Measurements from ENCODE around the gene TACR1. TPM values are rescaled to one million over a fixed set of nuclear protein-coding genes. Genes with fewer than 3 reads are reported as not detected.

TACR1 gene
- total and polyA plus RNA-seq, 7 experiments from 2014 or later = 0.24 TPM; not detected in 6

DNA sequence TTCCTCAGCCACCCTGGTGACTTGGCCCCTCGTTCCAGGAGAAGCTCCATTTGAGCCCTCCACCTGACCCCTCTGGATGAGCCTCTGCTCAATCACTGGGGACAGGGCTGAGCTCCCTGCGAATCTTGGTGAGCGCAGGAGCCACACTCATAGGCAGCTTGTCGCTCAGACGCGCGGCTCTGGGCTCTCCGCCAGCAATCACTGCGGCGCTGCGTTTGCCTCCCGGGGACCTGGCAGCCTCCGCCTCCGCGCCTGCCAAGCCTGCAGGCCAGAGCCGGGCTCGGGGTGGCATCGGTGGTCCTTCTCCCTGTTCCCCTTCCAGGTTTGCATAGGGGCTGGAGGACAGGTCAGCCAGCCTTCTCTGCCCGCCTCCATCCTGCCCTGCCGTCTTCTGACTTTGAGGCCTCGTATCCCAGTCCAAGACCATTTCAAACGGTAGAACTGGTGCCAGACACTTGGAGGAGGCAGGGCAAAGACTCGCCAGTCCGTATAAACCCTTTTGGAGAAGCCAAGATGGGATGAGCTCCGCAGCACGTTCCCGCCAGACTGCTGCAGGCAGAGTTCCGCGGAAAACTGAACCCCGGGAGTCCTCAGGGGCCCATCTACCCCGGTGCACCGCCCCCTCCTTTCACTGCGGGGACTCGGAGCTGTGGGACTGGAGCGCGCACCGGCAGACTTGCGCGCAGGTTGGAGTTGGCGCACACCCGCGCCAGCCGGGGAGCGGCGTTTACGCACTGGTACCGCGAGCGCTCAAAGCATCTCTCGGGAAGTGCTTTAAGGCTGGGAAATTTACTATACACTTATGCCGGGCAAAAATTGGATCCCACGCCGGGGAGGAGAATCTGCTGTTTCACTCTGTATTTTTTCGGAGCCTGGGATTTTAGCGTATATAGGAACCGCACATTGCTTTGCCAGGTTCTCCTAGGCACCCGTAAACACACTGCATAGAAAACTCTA, 1.1 kb upstream of the TACR1 start:
- DNase-seq (peak in 3 of 9 donors; percentile 5 to 24 (median 9)), ATAC-seq (peak; percentile 29)
- H3K36me3 ChIP-seq (ENCODE audit: control insufficient read depth in 2 of 3, insufficient read depth in 3 of 3, low read length in 3 of 3) = no peaks in the 10 kb centered on the region
- Mint-ChIP-seq H3K36me3 (no peaks in the 10 kb centered on the region), H3K4me1 (peaks cover 0 to 25% (median 7%) of the 10 kb centered on the region in 7 donors), H3K9me3 (peaks cover 0 to 19% (median 5%) of the 10 kb centered on the region in 11 donors), H3K27ac (no peak overlapping the region), H3K27me3 (peaks cover 70 to 78% (median 74%) of the 10 kb centered on the region in 5 donors), H3K4me3 (peak overlapping the region in 9 of 10 donors; percentile 26 to 91 (median 77))
- peaks cover 0 to 7% of the 10 kb centered on the region in 2 donors for H3K27me3 ChIP-seq (ENCODE audit: control insufficient read depth in 2 of 2, insufficient read depth in 2 of 2, low read length in 2 of 2)
- no peaks in the 10 kb centered on the region for H3K9me3 ChIP-seq (ENCODE audit: control insufficient read depth in 2 of 3, low read length in 3 of 3)
- POLR2A ChIA-PET = no interaction called here
- no peak overlapping the region for H3K4me3 ChIP-seq (ENCODE audit: low read length)
- H3K4me1 ChIP-seq (ENCODE audit: control insufficient read depth in 2 of 2, insufficient read depth in 2 of 2, low read length in 2 of 2) = peaks cover 0 to 10% of the 10 kb centered on the region in 2 donors
- intact Hi-C loops (cut with micrococcal nuclease) = loop anchor here in 1 of 2 donors (2.0 kb wide), 1 partner anchor 204 kb away; no protein-coding TSS in a partner anchor
- H3K27ac ChIP-seq (ENCODE audit: low read depth, low read length) = no peak overlapping the region
- CTCF ChIA-PET = interaction anchor here (0.8 kb wide), 1 partner anchor 205 kb away, joined by 4 read pairs; no protein-coding TSS in a partner anchor

DNA sequence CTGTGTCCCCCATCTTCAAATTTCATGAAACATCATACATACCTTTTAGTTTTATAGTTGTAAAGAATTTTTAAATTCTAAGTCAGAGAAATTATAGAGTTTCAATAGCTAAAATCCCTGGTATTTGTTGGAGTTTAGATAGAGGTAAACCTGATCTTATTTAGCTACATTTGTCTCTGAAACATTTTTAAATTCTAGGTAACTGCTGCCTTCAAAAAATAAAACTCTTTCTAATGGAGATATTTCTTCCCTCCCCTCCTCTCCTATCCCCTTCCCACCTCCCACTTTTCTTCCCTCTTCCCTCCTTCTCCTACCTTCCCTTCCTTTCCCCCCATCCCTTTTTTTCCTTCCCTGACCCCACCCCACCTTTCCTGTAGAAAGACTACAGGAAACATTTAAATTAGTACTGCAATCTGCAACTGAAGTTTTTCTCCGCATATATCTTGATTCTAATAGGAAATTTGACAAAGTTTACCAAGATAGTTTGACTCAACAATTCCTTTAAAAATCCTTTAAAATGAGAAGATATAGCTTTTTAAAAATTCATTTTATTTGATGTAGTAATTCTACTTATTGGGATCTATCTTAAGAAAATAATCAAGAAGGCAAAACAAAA, 4.1 kb downstream of the TACR1 start:
- H3K9me3 Mint-ChIP-seq = peaks cover 0 to 4% (median 0%) of the 10 kb centered on the region in 11 donors
- H3K36me3 Mint-ChIP-seq = peaks cover 0 to 5% (median 0%) of the 10 kb centered on the region in 5 donors
- H3K27me3 Mint-ChIP-seq = peaks cover 51 to 78% (median 63%) of the 10 kb centered on the region in 5 donors
- H3K4me1 ChIP-seq (ENCODE audit: control insufficient read depth in 2 of 2, insufficient read depth in 2 of 2, low read length in 2 of 2) = peaks cover 0 to 10% of the 10 kb centered on the region in 2 donors
- H3K4me3 Mint-ChIP-seq = no peak overlapping the region
- intact Hi-C loops (cut with micrococcal nuclease) = no loop called here
- no peak for DNase-seq
- POLR2A ChIA-PET = no interaction called here
- H3K36me3 ChIP-seq (ENCODE audit: control insufficient read depth in 2 of 3, insufficient read depth in 3 of 3, low read length in 3 of 3) = no peaks in the 10 kb centered on the region
- ATAC-seq = no peak
- no peak overlapping the region for H3K27ac ChIP-seq (ENCODE audit: low read depth, low read length)
- H3K27ac Mint-ChIP-seq = no peak overlapping the region
- H3K27me3 ChIP-seq (ENCODE audit: control insufficient read depth in 2 of 2, insufficient read depth in 2 of 2, low read length in 2 of 2) = peaks cover 0 to 4% of the 10 kb centered on the region in 2 donors
- CTCF ChIA-PET = no interaction called here
- no peaks in the 10 kb centered on the region for H3K9me3 ChIP-seq (ENCODE audit: control insufficient read depth in 2 of 3, low read length in 3 of 3)
- H3K4me1 Mint-ChIP-seq = peaks cover 0 to 18% (median 5%) of the 10 kb centered on the region in 7 donors
- H3K4me3 ChIP-seq (ENCODE audit: low read length) = no peak overlapping the region

DNA sequence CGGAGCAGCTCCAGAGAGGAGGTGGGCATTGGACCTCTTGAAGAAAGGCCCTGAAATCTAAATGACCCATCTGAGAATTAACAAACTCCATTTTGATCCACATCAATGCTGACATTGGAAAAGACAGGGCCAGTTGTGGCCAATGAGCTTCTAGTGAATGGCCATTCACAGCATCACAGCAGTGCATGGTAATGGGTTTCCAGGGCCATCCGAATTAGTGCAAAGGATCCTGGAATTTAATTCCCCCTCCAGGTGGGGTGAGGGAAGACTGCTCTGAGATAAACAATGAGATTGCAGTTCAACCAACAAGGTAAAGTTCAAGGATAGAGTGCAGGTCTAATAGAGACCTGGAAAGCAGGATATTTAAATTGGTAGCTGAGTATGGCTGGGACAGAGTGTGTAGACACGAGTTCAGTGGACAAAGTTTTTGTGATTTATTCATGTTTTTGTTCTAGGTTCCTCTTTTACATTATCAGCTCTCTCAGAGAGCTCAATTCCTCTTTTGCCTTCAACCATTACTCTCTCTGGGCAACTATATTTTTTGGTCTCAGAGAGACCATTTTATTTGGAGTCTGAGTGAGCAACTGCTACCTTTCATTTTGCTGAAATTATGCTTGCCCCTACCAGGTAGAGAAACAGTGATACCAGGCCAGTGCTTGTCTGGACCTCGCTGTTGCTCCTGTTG, 5.0 kb downstream of the TACR1 start:
- Histone ChIP-seq H3K27ac (ENCODE audit: low read depth, low read length) (no peak overlapping the region), H3K4me1 (ENCODE audit: control insufficient read depth in 2 of 2, insufficient read depth in 2 of 2, low read length in 2 of 2) (peaks cover 0 to 4% of the 10 kb centered on the region in 2 donors), H3K9me3 (ENCODE audit: control insufficient read depth in 2 of 3, low read length in 3 of 3) (no peaks in the 10 kb centered on the region), H3K4me3 (ENCODE audit: low read length) (no peak overlapping the region), H3K36me3 (ENCODE audit: control insufficient read depth in 2 of 3, insufficient read depth in 3 of 3, low read length in 3 of 3) (no peaks in the 10 kb centered on the region), H3K27me3 (ENCODE audit: control insufficient read depth in 2 of 2, insufficient read depth in 2 of 2, low read length in 2 of 2) (peaks cover 0 to 4% of the 10 kb centered on the region in 2 donors)
- peaks cover 43 to 75% (median 58%) of the 10 kb centered on the region in 5 donors for H3K27me3 Mint-ChIP-seq
- POLR2A ChIA-PET = no interaction called here
- CTCF ChIA-PET = no interaction called here
- ATAC-seq (peak; percentile 14), DNase-seq (no peak)
- H3K9me3 Mint-ChIP-seq = peaks cover 0 to 4% (median 0%) of the 10 kb centered on the region in 11 donors
- intact Hi-C loops (cut with micrococcal nuclease) = no loop called here
- peaks cover 0 to 5% (median 0%) of the 10 kb centered on the region in 5 donors for H3K36me3 Mint-ChIP-seq
- no peak overlapping the region for H3K27ac Mint-ChIP-seq
- peaks cover 0 to 13% (median under 1%) of the 10 kb centered on the region in 7 donors for H3K4me1 Mint-ChIP-seq
- no peak overlapping the region for H3K4me3 Mint-ChIP-seq

DNA sequence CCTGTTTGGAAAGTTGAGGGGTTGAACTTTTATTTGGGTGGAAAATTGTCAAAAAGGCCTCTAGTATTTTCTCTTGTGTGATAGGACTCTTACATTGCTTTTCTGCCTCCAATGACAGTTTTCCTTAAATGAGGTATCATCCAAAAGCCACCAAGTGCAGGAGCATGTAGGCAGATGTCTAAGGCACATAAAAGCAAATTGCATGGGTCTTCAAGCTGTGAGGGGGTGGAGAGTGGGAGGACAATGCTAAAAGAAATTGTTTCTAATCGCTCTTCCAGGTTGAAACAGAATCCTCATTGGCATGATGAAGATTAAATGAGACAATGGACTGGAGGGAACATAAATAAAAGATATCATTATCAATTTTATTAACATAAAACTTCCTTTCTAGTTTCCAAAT, 6.8 kb downstream of the TACR1 start:
- CTCF ChIA-PET = no interaction called here
- H3K27me3 Mint-ChIP-seq = peaks cover 25 to 66% (median 41%) of the 10 kb centered on the region in 5 donors

DNA sequence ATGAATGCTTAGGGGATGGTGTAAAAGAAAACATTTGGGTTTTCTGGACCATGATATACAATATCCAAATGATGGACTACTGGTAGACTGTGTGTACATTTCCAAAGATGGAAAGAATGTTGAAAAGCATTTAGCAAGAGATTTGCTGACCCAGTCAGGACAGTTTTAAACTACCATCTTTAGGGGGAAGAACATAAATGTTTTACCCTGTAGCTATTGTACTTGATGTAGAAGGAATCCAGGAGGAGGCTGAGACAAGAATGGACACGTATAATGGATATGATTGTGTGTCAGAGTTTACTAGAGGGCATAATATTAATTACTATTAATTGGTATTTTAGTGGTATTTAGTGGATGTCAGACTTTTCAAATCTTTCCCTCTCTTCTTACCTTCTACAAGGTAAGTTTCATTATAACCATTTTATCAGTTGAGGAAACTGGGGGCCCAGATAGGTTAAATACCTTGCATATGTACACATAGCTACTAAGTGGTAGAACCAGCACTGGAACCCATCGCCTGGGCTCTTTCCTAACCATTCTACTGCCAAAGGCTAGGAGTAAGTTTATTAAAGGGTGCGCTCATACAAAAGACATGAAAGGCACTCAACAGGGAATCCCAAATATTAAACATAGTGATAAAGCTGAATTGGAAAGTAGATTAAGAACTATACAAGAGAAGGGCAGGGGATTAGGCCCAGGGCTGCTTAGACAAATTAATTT, 8.9 kb downstream of the TACR1 start:
- H3K27ac ChIP-seq (ENCODE audit: low read depth, low read length) = no peak overlapping the region
- no peak for DNase-seq
- ATAC-seq = no peak
- Mint-ChIP-seq H3K36me3 (peaks cover 0 to 5% (median 0%) of the 10 kb centered on the region in 5 donors), H3K4me1 (peaks cover 0 to 1% (median 0%) of the 10 kb centered on the region in 7 donors), H3K9me3 (no peaks in the 10 kb centered on the region), H3K27ac (no peak overlapping the region), H3K4me3 (no peak overlapping the region), H3K27me3 (peaks cover 13 to 48% (median 23%) of the 10 kb centered on the region in 5 donors)
- H3K4me3 ChIP-seq (ENCODE audit: low read length) = no peak overlapping the region
- H3K4me1 ChIP-seq (ENCODE audit: control insufficient read depth in 2 of 2, insufficient read depth in 2 of 2, low read length in 2 of 2) = no peaks in the 10 kb centered on the region
- H3K36me3 ChIP-seq (ENCODE audit: control insufficient read depth in 2 of 3, insufficient read depth in 3 of 3, low read length in 3 of 3) = no peaks in the 10 kb centered on the region
- no peaks in the 10 kb centered on the region for H3K9me3 ChIP-seq (ENCODE audit: control insufficient read depth in 2 of 3, low read length in 3 of 3)
- ChIA-PET CTCF (interaction anchor here (1.6 kb wide), 1 partner anchor 9 kb away, joined by 3 read pairs; the partner anchor contains the start of gene TACR1), POLR2A (no interaction called here)
- intact Hi-C loops (cut with micrococcal nuclease) = no loop called here
- H3K27me3 ChIP-seq (ENCODE audit: control insufficient read depth in 2 of 2, insufficient read depth in 2 of 2, low read length in 2 of 2) = no peaks in the 10 kb centered on the region

More for the DNA sequence above, 6.8 kb downstream of the TACR1 start:
- H3K36me3 ChIP-seq (ENCODE audit: control insufficient read depth in 2 of 3, insufficient read depth in 3 of 3, low read length in 3 of 3) = no peaks in the 10 kb centered on the region
- Mint-ChIP-seq H3K27ac (no peak overlapping the region), H3K4me1 (peaks cover 0 to 1% (median 0%) of the 10 kb centered on the region in 7 donors), H3K4me3 (no peak overlapping the region), H3K36me3 (peaks cover 0 to 5% (median 0%) of the 10 kb centered on the region in 5 donors), H3K9me3 (no peaks in the 10 kb centered on the region)
- H3K4me3 ChIP-seq (ENCODE audit: low read length) = no peak overlapping the region
- H3K27me3 ChIP-seq (ENCODE audit: control insufficient read depth in 2 of 2, insufficient read depth in 2 of 2, low read length in 2 of 2) = no peaks in the 10 kb centered on the region
- no peaks in the 10 kb centered on the region for H3K4me1 ChIP-seq (ENCODE audit: control insufficient read depth in 2 of 2, insufficient read depth in 2 of 2, low read length in 2 of 2)
- POLR2A ChIA-PET = no interaction called here
- no peak overlapping the region for H3K27ac ChIP-seq (ENCODE audit: low read depth, low read length)
- intact Hi-C loops (cut with micrococcal nuclease) = no loop called here
- no peaks in the 10 kb centered on the region for H3K9me3 ChIP-seq (ENCODE audit: control insufficient read depth in 2 of 3, low read length in 3 of 3)
- no peak for ATAC-seq
- no peak for DNase-seq

DNA sequence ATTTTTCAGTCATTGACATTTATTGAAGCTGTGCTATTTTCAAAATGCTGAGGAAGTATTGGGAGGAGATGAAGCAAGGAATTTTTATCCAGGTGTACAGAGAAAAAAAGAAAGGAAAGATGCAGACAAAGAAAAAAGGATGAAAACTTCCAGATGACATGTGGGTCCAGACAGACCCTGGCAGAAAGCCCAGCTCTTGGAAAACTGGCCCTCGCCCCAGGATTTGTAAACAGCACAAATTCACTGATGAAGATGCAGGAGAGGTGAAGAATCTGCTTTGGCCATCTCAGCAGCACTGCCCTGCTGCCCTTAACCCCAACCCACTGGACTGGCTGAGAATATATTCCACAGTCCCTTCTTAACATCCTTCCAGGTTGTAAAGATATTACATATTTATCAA, 12.5 kb downstream of the TACR1 start:
- Mint-ChIP-seq H3K4me1 (peaks cover 0 to 1% (median 0%) of the 10 kb centered on the region in 7 donors), H3K27ac (no peak overlapping the region), H3K9me3 (no peaks in the 10 kb centered on the region), H3K4me3 (no peak overlapping the region), H3K27me3 (peaks cover 2 to 20% (median 8%) of the 10 kb centered on the region in 5 donors), H3K36me3 (no peaks in the 10 kb centered on the region)
- no peaks in the 10 kb centered on the region for H3K36me3 ChIP-seq (ENCODE audit: control insufficient read depth in 2 of 3, insufficient read depth in 3 of 3, low read length in 3 of 3)
- ChIA-PET CTCF (no interaction called here), POLR2A (no interaction called here)
- H3K27me3 ChIP-seq (ENCODE audit: control insufficient read depth in 2 of 2, insufficient read depth in 2 of 2, low read length in 2 of 2) = peaks cover 0 to 3% of the 10 kb centered on the region in 2 donors
- DNase-seq = no peak
- H3K9me3 ChIP-seq (ENCODE audit: control insufficient read depth in 2 of 3, low read length in 3 of 3) = no peaks in the 10 kb centered on the region
- no peaks in the 10 kb centered on the region for H3K4me1 ChIP-seq (ENCODE audit: control insufficient read depth in 2 of 2, insufficient read depth in 2 of 2, low read length in 2 of 2)
- no peak for ATAC-seq
- H3K27ac ChIP-seq (ENCODE audit: low read depth, low read length) = no peak overlapping the region
- intact Hi-C loops (cut with micrococcal nuclease) = no loop called here
- no peak overlapping the region for H3K4me3 ChIP-seq (ENCODE audit: low read length)

All from naive thymus-derived CD4-positive, alpha-beta T cell (primary cell).